DND-41 (cell line): ENCODE results near the gene PLXNC1.
A peak's percentile ranks its signal among the peaks of the same experiment; 100 is the strongest.

Source experiments
- ATAC-seq: fragments of 200-7000 bp; cut with Tn5 transposase; 3 replicates; pipeline ENCODE4 v1.9.1; 2021; ENCODE audit warnings: low read depth; ENCODE audit not compliant: insufficient read depth
- DNase-seq: peaks from one replicate; pipeline ENCODE4 v3.0.0-alpha.2; 2020
- H2AFZ ChIP-seq: 2 replicates; pipeline ENCODE4 v1.6.0; 2012; ENCODE audit warnings: low read depth, low read length
- H3K27ac ChIP-seq: 2 replicates; pipeline ENCODE4 v1.5.1; 2012; ENCODE audit warnings: low read length, inconsistent platforms
- H3K27me3 ChIP-seq: fragments of 200-600 bp; sonication (generic); 2 replicates; pipeline ENCODE4 v1.6.0; 2012; ENCODE audit warnings: low read length, mild to moderate bottlenecking, inconsistent platforms; ENCODE audit not compliant: insufficient read depth, poor library complexity
- H3K36me3 ChIP-seq: 2 replicates; pipeline ENCODE4 v1.5.1; 2012; ENCODE audit warnings: low read length, inconsistent platforms; ENCODE audit not compliant: insufficient read depth
- H3K4me1 ChIP-seq: 2 replicates; pipeline ENCODE4 v1.5.1; 2012; ENCODE audit warnings: mild to moderate bottlenecking, low read length; ENCODE audit not compliant: insufficient read depth
- H3K4me2 ChIP-seq: 2 replicates; pipeline ENCODE4 v1.6.0; 2012; ENCODE audit warnings: mild to moderate bottlenecking, moderate library complexity, low read length, inconsistent platforms; ENCODE audit not compliant: insufficient read depth
- H3K4me3 ChIP-seq, 2 experiments: fragments of 200-600 bp in 1 of 2; shearing (Covaris generic) in 1 of 2; 2 replicates each; pipeline ENCODE4 v1.5.1; 2012 to 2016; ENCODE audit warnings: inconsistent platforms in 2 of 2, low read length in 2 of 2, mild to moderate bottlenecking in 2 of 2, low read depth in 1 of 2, moderate library complexity in 1 of 2
- H3K79me2 ChIP-seq: 2 replicates; pipeline ENCODE4 v1.6.0; 2012; ENCODE audit warnings: low read length, inconsistent platforms; ENCODE audit not compliant: insufficient read depth
- H3K9ac ChIP-seq: 2 replicates; pipeline ENCODE4 v1.6.0; 2012; ENCODE audit warnings: low read depth, mild to moderate bottlenecking, inconsistent platforms, low read length, moderate library complexity
- H3K9me3 ChIP-seq: 2 replicates; pipeline ENCODE4 v1.5.1; 2012; ENCODE audit warnings: low read length, moderate library complexity, mild to moderate bottlenecking, inconsistent platforms; ENCODE audit not compliant: insufficient read depth, severe bottlenecking
- H4K20me1 ChIP-seq: 2 replicates; pipeline ENCODE4 v1.6.0; 2012; ENCODE audit warnings: low read length; ENCODE audit not compliant: insufficient read depth
- CTCF ChIP-seq: IDR thresholded peaks from 2 replicates; pipeline ENCODE4 v1.5.1; 2012; ENCODE audit warnings: borderline replicate concordance, low read length, moderate library complexity, mild to moderate bottlenecking; ENCODE audit not compliant: poor library complexity, severe bottlenecking; ENCODE audit errors: extremely low read depth
- EZH2 ChIP-seq: IDR thresholded peaks from 3 replicates; pipeline ENCODE4 v1.6.1; 2012; ENCODE audit warnings: borderline replicate concordance, low read depth, mild to moderate bottlenecking, moderate library complexity, low read length, inconsistent platforms; ENCODE audit not compliant: severe bottlenecking

Gene PLXNC1

DNA sequence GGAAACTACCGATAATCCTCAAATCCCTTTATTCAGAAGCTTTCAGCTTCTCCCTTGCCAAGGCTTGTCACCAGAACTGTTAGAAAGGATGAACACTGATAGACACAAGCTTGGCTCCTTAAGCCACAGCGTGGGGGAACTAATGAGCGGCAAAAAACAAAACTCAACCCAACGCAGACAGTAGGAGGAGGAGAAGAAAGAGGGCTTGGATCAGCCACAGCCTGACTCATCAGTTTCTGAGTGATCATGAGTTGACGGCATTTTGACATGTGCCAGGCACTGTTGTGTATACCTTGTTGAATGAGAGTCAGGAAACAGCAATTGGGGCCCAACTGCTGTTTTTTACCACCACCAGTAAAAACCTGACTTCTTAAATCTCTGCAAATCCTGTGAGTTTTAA lies 23.7 kb downstream of the PLXNC1 start:
- no peaks in the 10 kb centered on the region for H3K27me3 ChIP-seq
- H2AFZ ChIP-seq, result no peak overlapping the region
- no peak overlapping the region for H3K27ac ChIP-seq
- no peak overlapping the region for H3K4me2 ChIP-seq
- no peaks in the 10 kb centered on the region for H4K20me1 ChIP-seq
- TF ChIP-seq EZH2 (no peak), CTCF (no peak)
- H3K9ac ChIP-seq, result no peak overlapping the region
- ATAC-seq, result no peak
- H3K9me3 ChIP-seq, result no peaks in the 10 kb centered on the region
- DNase-seq, result peak; percentile 33
- peaks cover 34% of the 10 kb centered on the region for H3K4me1 ChIP-seq
- no peaks in the 10 kb centered on the region for H3K79me2 ChIP-seq
- H3K36me3 ChIP-seq, result no peaks in the 10 kb centered on the region
- no peak overlapping the region for H3K4me3 ChIP-seq

- Histone ChIP-seq H3K27ac (no peak overlapping the region), H3K4me3 (no peak overlapping the region), H3K9ac (no peak overlapping the region), H3K4me2 (no peak overlapping the region; the same call in 1 of the 2 replicates), H3K4me1 (peaks cover 34% of the 10 kb centered on the region), H3K79me2 (no peaks in the 10 kb centered on the region), H4K20me1 (no peaks in the 10 kb centered on the region), H3K27me3 (no peaks in the 10 kb centered on the region), H3K9me3 (peaks cover 2% of the 10 kb centered on the region), H3K36me3 (no peaks in the 10 kb centered on the region), H2AFZ (no peak overlapping the region)
- no peak for DNase-seq
- no peak for TF ChIP-seq EZH2
- no peak for TF ChIP-seq CTCF
- ATAC-seq, result no peak
These were observed 24.6 kb downstream of the PLXNC1 start for GRCh38 chr12:94172973-94173372.

GRCh38 chr12:94173660-94174265 lies 25.4 kb downstream of the PLXNC1 start:
- no peak overlapping the region for H2AFZ ChIP-seq
- TF ChIP-seq EZH2, result no peak
- no peak for TF ChIP-seq CTCF
- H3K79me2 ChIP-seq, result no peaks in the 10 kb centered on the region
- DNase-seq (peak; percentile 64), ATAC-seq (peak; percentile 86)
- H3K4me2 ChIP-seq, result peak overlapping the region; percentile 49
- H4K20me1 ChIP-seq, result no peaks in the 10 kb centered on the region
- H3K4me1 ChIP-seq, result peaks cover 34% of the 10 kb centered on the region
- H3K9ac ChIP-seq, result no peak overlapping the region
- peak overlapping the region in 1 of 2 experiments; percentile 8; a peak in 1 of 4 replicates for H3K4me3 ChIP-seq
- H3K27ac ChIP-seq, result peak overlapping the region; percentile 14; the same call in 1 of the 2 replicates
- H3K27me3 ChIP-seq, result no peaks in the 10 kb centered on the region
- no peaks in the 10 kb centered on the region for H3K36me3 ChIP-seq
- peaks cover 3% of the 10 kb centered on the region for H3K9me3 ChIP-seq
